DMS114 treated with DMSO at 0.1 percent for 48 hours (cell line): Measurements from ENCODE around the gene NLRP3.
"Not testable (repeated sequence)": the region's sequence is repeated elsewhere in the genome, so short reads cannot be mapped to it uniquely, and the experiment has no call there.

Source experiments
- DNase-seq: peaks from one replicate; lab custom pipeline; 2025; ENCODE audit not compliant: unreplicated experiment; lab: John Stamatoyannopoulos, UW

Gene NLRP3

GRCh38 chr1:247415423-247416361 lies at the start of gene NLRP3:
NLRP3 (plus strand) TSS chr1:247416173; CDS start chr1:247418801, 2,628 bp downstream.
- no peak for DNase-seq

GRCh38 chr1:247366345-247366744 lies 49.6 kb upstream of the NLRP3 start:
- not testable (repeated sequence) for DNase-seq

GRCh38 chr1:247366926-247367645 lies 48.9 kb upstream of the NLRP3 start:
- no peak for DNase-seq

GRCh38 chr1:247367786-247368422 lies 48.1 kb upstream of the NLRP3 start:
- no peak for DNase-seq

- DNase-seq = no peak
These were observed 47.4 kb upstream of the NLRP3 start for GRCh38 chr1:247368490-247369145.

- no peak for DNase-seq
These were observed 44.9 kb upstream of the NLRP3 start for GRCh38 chr1:247370786-247371732.

- no peak for DNase-seq
These were observed 44.1 kb upstream of the NLRP3 start for GRCh38 chr1:247371801-247372259.

GRCh38 chr1:247373721-247374141 lies 42.2 kb upstream of the NLRP3 start:
- peak; percentile 56 for DNase-seq

GRCh38 chr1:247374651-247375334 lies 41.2 kb upstream of the NLRP3 start:
- not testable (repeated sequence) for DNase-seq

- DNase-seq = no peak
These were observed 40.2 kb upstream of the NLRP3 start for GRCh38 chr1:247375747-247376146.

GRCh38 chr1:247376659-247377058 lies 39.3 kb upstream of the NLRP3 start:
- no peak for DNase-seq

- DNase-seq = not testable (repeated sequence)
These were observed 38.3 kb upstream of the NLRP3 start for GRCh38 chr1:247377656-247378055.

GRCh38 chr1:247378334-247379073 lies 37.5 kb upstream of the NLRP3 start:
- DNase-seq = no peak

- no peak for DNase-seq
These were observed 30.7 kb upstream of the NLRP3 start for GRCh38 chr1:247385283-247385682.

- DNase-seq = no peak
These were observed 29.8 kb upstream of the NLRP3 start for GRCh38 chr1:247386217-247386616.

- DNase-seq = no peak
These were observed 29.3 kb upstream of the NLRP3 start for GRCh38 chr1:247386687-247387086.

GRCh38 chr1:247387096-247387495 lies 28.9 kb upstream of the NLRP3 start:
- DNase-seq = no peak

- no peak for DNase-seq
These were observed 28.4 kb upstream of the NLRP3 start for GRCh38 chr1:247387565-247387964.
